Measurements from ENCODE around the gene PPP2CA.
"Not testable (repeated sequence)": the region's sequence is repeated elsewhere in the genome, so short reads cannot be mapped to it uniquely, and the experiment has no call there.

The PPP2CA gene

GRCh38 chr5:134225780-134226440, at the start of gene PPP2CA:
Gene PPP2CA (minus strand): TSS chr5:134226073. CDS start chr5:134225861, 212 bp downstream.
- DNase-seq = peak; percentile 90

- DNase-seq = no peak
Observed at GRCh38 chr5:134273642-134274395, 47.9 kb upstream of the PPP2CA start.

GRCh38 chr5:134271059-134271458, 45.2 kb upstream of the PPP2CA start:
- DNase-seq = no peak

- no peak for DNase-seq
Observed at GRCh38 chr5:134268919-134269318, 43.0 kb upstream of the PPP2CA start.

GRCh38 chr5:134268019-134268601, 42.2 kb upstream of the PPP2CA start:
- DNase-seq = no peak

- no peak for DNase-seq
Observed at GRCh38 chr5:134267366-134268018, 41.6 kb upstream of the PPP2CA start.

- no peak for DNase-seq
Observed at GRCh38 chr5:134263801-134264200, 37.9 kb upstream of the PPP2CA start.

GRCh38 chr5:134262629-134263028, 36.8 kb upstream of the PPP2CA start:
- not testable (repeated sequence) for DNase-seq

GRCh38 chr5:134258896-134259295, 33.0 kb upstream of the PPP2CA start:
- DNase-seq = no peak

- no peak for DNase-seq
Observed at GRCh38 chr5:134257176-134257575, 31.3 kb upstream of the PPP2CA start.

- no peak for DNase-seq
Observed at GRCh38 chr5:134255418-134256150, 29.7 kb upstream of the PPP2CA start.

GRCh38 chr5:134253368-134254153, 27.7 kb upstream of the PPP2CA start:
- DNase-seq = not testable (repeated sequence)

GRCh38 chr5:134252671-134253070, 26.8 kb upstream of the PPP2CA start:
- no peak for DNase-seq

GRCh38 chr5:134250949-134251348, 25.1 kb upstream of the PPP2CA start:
- no peak for DNase-seq

- no peak for DNase-seq
Observed at GRCh38 chr5:134249469-134250379, 23.9 kb upstream of the PPP2CA start.

- no peak for DNase-seq
Observed at GRCh38 chr5:134248256-134248655, 22.4 kb upstream of the PPP2CA start.

- DNase-seq = no peak
Observed at GRCh38 chr5:134247428-134248224, 21.8 kb upstream of the PPP2CA start.

GRCh38 chr5:134246771-134247427, 21.0 kb upstream of the PPP2CA start:
- no peak for DNase-seq

GRCh38 chr5:134245692-134246091, 19.8 kb upstream of the PPP2CA start:
- no peak for DNase-seq

Data from NCI-H1694 (cell line).